ENCODE measurements around the gene NUP62CL.

The NUP62CL gene

GRCh38 chrX:107119283-107119682, 87.0 kb downstream of the NUP62CL start:
- no peaks in the 10 kb centered on the region for H3K4me1 ChIP-seq (ENCODE audit: insufficient read depth, low read length)
- peaks cover 2% of the 10 kb centered on the region for H3K27me3 ChIP-seq (ENCODE audit: insufficient read depth, low read length)
- peak overlapping the region; percentile 50 for H2AFZ ChIP-seq (ENCODE audit: low read depth, low read length)
- peaks cover 20% of the 10 kb centered on the region for H3K36me3 ChIP-seq (ENCODE audit: insufficient read depth, low read length)
- peak overlapping the region; percentile 58 for H3K4me3 ChIP-seq (ENCODE audit: low read length)
- no peaks in the 10 kb centered on the region for H3K9me3 ChIP-seq (ENCODE audit: low read length)

- H3K4me1 ChIP-seq (ENCODE audit: insufficient read depth, low read length), result no peaks in the 10 kb centered on the region
- peaks cover 2% of the 10 kb centered on the region for H3K27me3 ChIP-seq (ENCODE audit: insufficient read depth, low read length)
- H2AFZ ChIP-seq (ENCODE audit: low read depth, low read length), result peak within 1 kb of the TSS; percentile 50
- H3K9me3 ChIP-seq (ENCODE audit: low read length), result no peaks in the 10 kb centered on the region
- H3K4me3 ChIP-seq (ENCODE audit: low read length), result peak within 1 kb of the TSS; percentile 58
- H3K36me3 ChIP-seq (ENCODE audit: insufficient read depth, low read length), result peaks cover 26% of the 10 kb centered on the region
Measured at GRCh38 chrX:107118322-107119147, 87.7 kb downstream of the NUP62CL start, which contains the start of gene RBM41. TSS of gene RBM41 (minus strand) at chrX:107118822. CDS start at chrX:107118773, 49 bp downstream.

GRCh38 chrX:107117993-107118321, 88.3 kb downstream of the NUP62CL start:
- peak overlapping the region; percentile 50 for H2AFZ ChIP-seq (ENCODE audit: low read depth, low read length)
- no peaks in the 10 kb centered on the region for H3K9me3 ChIP-seq (ENCODE audit: low read length)
- H3K4me1 ChIP-seq (ENCODE audit: insufficient read depth, low read length), result no peaks in the 10 kb centered on the region
- H3K4me3 ChIP-seq (ENCODE audit: low read length), result peak overlapping the region; percentile 58
- peaks cover 2% of the 10 kb centered on the region for H3K27me3 ChIP-seq (ENCODE audit: insufficient read depth, low read length)
- peaks cover 30% of the 10 kb centered on the region for H3K36me3 ChIP-seq (ENCODE audit: insufficient read depth, low read length)

GRCh38 chrX:107107459-107107858, 98.8 kb downstream of the NUP62CL start:
- no peak overlapping the region for H2AFZ ChIP-seq (ENCODE audit: low read depth, low read length)
- H3K4me3 ChIP-seq (ENCODE audit: low read length), result no peak overlapping the region
- H3K4me1 ChIP-seq (ENCODE audit: insufficient read depth, low read length), result no peaks in the 10 kb centered on the region
- peaks cover 16% of the 10 kb centered on the region for H3K36me3 ChIP-seq (ENCODE audit: insufficient read depth, low read length)
- no peaks in the 10 kb centered on the region for H3K27me3 ChIP-seq (ENCODE audit: insufficient read depth, low read length)
- no peaks in the 10 kb centered on the region for H3K9me3 ChIP-seq (ENCODE audit: low read length)

- Histone ChIP-seq H2AFZ (ENCODE audit: low read depth, low read length) (no peak overlapping the region), H3K4me3 (ENCODE audit: low read length) (no peak overlapping the region), H3K4me1 (ENCODE audit: insufficient read depth, low read length) (no peaks in the 10 kb centered on the region), H3K27me3 (ENCODE audit: insufficient read depth, low read length) (no peaks in the 10 kb centered on the region), H3K36me3 (ENCODE audit: insufficient read depth, low read length) (peaks cover 5% of the 10 kb centered on the region), H3K9me3 (ENCODE audit: low read length) (no peaks in the 10 kb centered on the region)
Measured at GRCh38 chrX:107102980-107103379, 103.3 kb downstream of the NUP62CL start.

GRCh38 chrX:107076158-107076557, 130.1 kb downstream of the NUP62CL start:
- H3K36me3 ChIP-seq (ENCODE audit: insufficient read depth, low read length), result no peaks in the 10 kb centered on the region
- no peak overlapping the region for H3K4me3 ChIP-seq (ENCODE audit: low read length)
- H3K9me3 ChIP-seq (ENCODE audit: low read length), result peaks cover 8% of the 10 kb centered on the region
- no peaks in the 10 kb centered on the region for H3K4me1 ChIP-seq (ENCODE audit: insufficient read depth, low read length)
- H3K27me3 ChIP-seq (ENCODE audit: insufficient read depth, low read length), result no peaks in the 10 kb centered on the region
- H2AFZ ChIP-seq (ENCODE audit: low read depth, low read length), result no peak overlapping the region
